ENCODE data around the gene ARHGAP5.

ARHGAP5 gene

GRCh38 chr14:32055175-32055574, 21.9 kb upstream of the ARHGAP5 start:
- H3K4me3 ChIP-seq (ENCODE audit: low read depth in 1 of 2, low read length in 2 of 2) = no peak overlapping the region

GRCh38 chr14:32059702-32060101, 17.4 kb upstream of the ARHGAP5 start:
- Histone ChIP-seq H3K4me1 (ENCODE audit: control insufficient read depth in 1 of 2, insufficient read depth in 2 of 2, low read length in 2 of 2) (no peaks in the 10 kb centered on the region), H3K4me3 (ENCODE audit: low read depth in 1 of 2, low read length in 2 of 2) (no peak overlapping the region), H3K9me3 (ENCODE audit: control insufficient read depth in 1 of 2, low read length in 2 of 2) (no peaks in the 10 kb centered on the region), H3K27ac (ENCODE audit: low read length) (no peak overlapping the region), H3K27me3 (ENCODE audit: low read depth, low read length) (no peaks in the 10 kb centered on the region), H3K36me3 (ENCODE audit: control insufficient read depth in 1 of 2, insufficient read depth in 2 of 2, low read length in 2 of 2) (no peaks in the 10 kb centered on the region)

More at GRCh38 chr14:32055175-32055574, 21.9 kb upstream of the ARHGAP5 start:
- no peaks in the 10 kb centered on the region for H3K27me3 ChIP-seq (ENCODE audit: low read depth, low read length)
- H3K9me3 ChIP-seq (ENCODE audit: control insufficient read depth in 1 of 2, low read length in 2 of 2) = no peaks in the 10 kb centered on the region
- no peaks in the 10 kb centered on the region for H3K36me3 ChIP-seq (ENCODE audit: control insufficient read depth in 1 of 2, insufficient read depth in 2 of 2, low read length in 2 of 2)
- H3K4me1 ChIP-seq (ENCODE audit: control insufficient read depth in 1 of 2, insufficient read depth in 2 of 2, low read length in 2 of 2) = no peaks in the 10 kb centered on the region
- H3K27ac ChIP-seq (ENCODE audit: low read length) = no peak overlapping the region

- Histone ChIP-seq H3K4me1 (ENCODE audit: control insufficient read depth in 1 of 2, insufficient read depth in 2 of 2, low read length in 2 of 2) (no peaks in the 10 kb centered on the region), H3K27ac (ENCODE audit: low read length) (no peak overlapping the region), H3K9me3 (ENCODE audit: control insufficient read depth in 1 of 2, low read length in 2 of 2) (no peaks in the 10 kb centered on the region), H3K4me3 (ENCODE audit: low read depth in 1 of 2, low read length in 2 of 2) (no peak overlapping the region), H3K36me3 (ENCODE audit: control insufficient read depth in 1 of 2, insufficient read depth in 2 of 2, low read length in 2 of 2) (no peaks in the 10 kb centered on the region), H3K27me3 (ENCODE audit: low read depth, low read length) (no peaks in the 10 kb centered on the region)
Observed at GRCh38 chr14:32064931-32065330, 12.2 kb upstream of the ARHGAP5 start.

DNA sequence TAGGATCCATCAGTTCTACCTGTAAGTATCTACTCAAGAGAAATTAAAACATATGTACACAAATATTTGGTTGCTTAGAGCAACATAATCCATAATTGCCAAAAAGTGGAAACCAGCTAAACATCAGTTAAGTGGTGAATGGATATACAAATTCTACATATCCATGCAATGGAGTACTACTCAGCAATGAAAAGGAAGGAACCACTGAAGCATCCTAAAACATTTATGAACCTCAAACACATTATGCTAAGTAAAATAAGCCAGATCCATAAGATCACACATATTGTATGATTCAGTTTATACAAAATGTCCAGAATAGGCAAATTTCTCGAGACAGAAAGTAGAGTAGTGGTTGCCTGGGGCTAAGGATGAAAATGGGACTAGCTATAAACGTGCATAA, 8.4 kb upstream of the ARHGAP5 start:
- Histone ChIP-seq H3K27ac (ENCODE audit: low read length) (no peak overlapping the region), H3K36me3 (ENCODE audit: control insufficient read depth in 1 of 2, insufficient read depth in 2 of 2, low read length in 2 of 2) (no peaks in the 10 kb centered on the region), H3K9me3 (ENCODE audit: control insufficient read depth in 1 of 2, low read length in 2 of 2) (no peaks in the 10 kb centered on the region), H3K27me3 (ENCODE audit: low read depth, low read length) (no peaks in the 10 kb centered on the region), H3K4me1 (ENCODE audit: control insufficient read depth in 1 of 2, insufficient read depth in 2 of 2, low read length in 2 of 2) (no peaks in the 10 kb centered on the region), H3K4me3 (ENCODE audit: low read depth in 1 of 2, low read length in 2 of 2) (no peak overlapping the region)

GRCh38 chr14:32070282-32070681, 6.8 kb upstream of the ARHGAP5 start:
- Histone ChIP-seq H3K4me3 (ENCODE audit: low read depth in 1 of 2, low read length in 2 of 2) (no peak overlapping the region), H3K27me3 (ENCODE audit: low read depth, low read length) (no peaks in the 10 kb centered on the region), H3K4me1 (ENCODE audit: control insufficient read depth in 1 of 2, insufficient read depth in 2 of 2, low read length in 2 of 2) (peaks cover 3 to 12% of the 10 kb centered on the region in 2 donors), H3K9me3 (ENCODE audit: control insufficient read depth in 1 of 2, low read length in 2 of 2) (no peaks in the 10 kb centered on the region), H3K27ac (ENCODE audit: low read length) (no peak overlapping the region), H3K36me3 (ENCODE audit: control insufficient read depth in 1 of 2, insufficient read depth in 2 of 2, low read length in 2 of 2) (no peaks in the 10 kb centered on the region)

- peaks cover 0 to 4% of the 10 kb centered on the region in 2 donors for H3K36me3 ChIP-seq (ENCODE audit: control insufficient read depth in 1 of 2, insufficient read depth in 2 of 2, low read length in 2 of 2)
- no peak overlapping the region for H3K4me3 ChIP-seq (ENCODE audit: low read depth in 1 of 2, low read length in 2 of 2)
- H3K27ac ChIP-seq (ENCODE audit: low read length) = no peak overlapping the region
Observed at GRCh38 chr14:32072676-32073075, 4.4 kb upstream of the ARHGAP5 start.

DNA sequence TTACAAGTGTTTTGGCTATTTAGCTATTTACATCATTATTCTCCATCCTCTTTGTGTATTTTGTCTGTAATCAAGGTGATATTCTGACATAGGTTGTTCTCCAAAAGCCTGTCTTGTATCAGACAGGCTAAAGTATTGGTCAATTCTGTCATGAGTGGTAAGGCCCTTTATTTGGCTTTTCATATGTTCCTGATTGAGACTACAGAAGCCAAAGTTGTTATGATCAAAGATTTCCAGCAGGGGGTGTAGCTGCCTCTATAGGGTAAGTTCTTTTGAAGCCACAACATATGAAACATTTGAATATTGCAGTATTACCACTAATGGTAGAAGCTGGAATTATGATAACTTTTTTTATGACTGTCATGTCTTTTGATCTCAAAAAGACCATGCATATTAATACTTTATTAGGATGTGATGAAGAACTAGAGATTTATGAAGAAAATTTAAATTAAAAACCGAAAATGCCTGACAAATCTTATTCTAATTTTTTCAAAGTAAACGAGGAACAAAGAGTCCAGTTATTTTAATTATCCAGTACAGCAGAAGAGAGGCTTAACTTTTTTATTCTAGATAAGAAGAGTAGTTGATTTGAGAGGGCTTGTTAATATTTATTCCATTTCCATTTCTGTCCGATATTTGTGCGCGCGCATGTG, 3.4 kb upstream of the ARHGAP5 start:
- Histone ChIP-seq H3K4me1 (ENCODE audit: control insufficient read depth in 1 of 2, insufficient read depth in 2 of 2, low read length in 2 of 2) (peaks cover 3 to 12% of the 10 kb centered on the region in 2 donors), H3K4me3 (ENCODE audit: low read depth in 1 of 2, low read length in 2 of 2) (no peak overlapping the region), H3K9me3 (ENCODE audit: control insufficient read depth in 1 of 2, low read length in 2 of 2) (no peaks in the 10 kb centered on the region), H3K36me3 (ENCODE audit: control insufficient read depth in 1 of 2, insufficient read depth in 2 of 2, low read length in 2 of 2) (peaks cover 0 to 4% of the 10 kb centered on the region in 2 donors), H3K27me3 (ENCODE audit: low read depth, low read length) (no peaks in the 10 kb centered on the region), H3K27ac (ENCODE audit: low read length) (no peak overlapping the region)

More at GRCh38 chr14:32072676-32073075, 4.4 kb upstream of the ARHGAP5 start:
- H3K27me3 ChIP-seq (ENCODE audit: low read depth, low read length) = no peaks in the 10 kb centered on the region
- peaks cover 3 to 12% of the 10 kb centered on the region in 2 donors for H3K4me1 ChIP-seq (ENCODE audit: control insufficient read depth in 1 of 2, insufficient read depth in 2 of 2, low read length in 2 of 2)
- no peaks in the 10 kb centered on the region for H3K9me3 ChIP-seq (ENCODE audit: control insufficient read depth in 1 of 2, low read length in 2 of 2)

DNA sequence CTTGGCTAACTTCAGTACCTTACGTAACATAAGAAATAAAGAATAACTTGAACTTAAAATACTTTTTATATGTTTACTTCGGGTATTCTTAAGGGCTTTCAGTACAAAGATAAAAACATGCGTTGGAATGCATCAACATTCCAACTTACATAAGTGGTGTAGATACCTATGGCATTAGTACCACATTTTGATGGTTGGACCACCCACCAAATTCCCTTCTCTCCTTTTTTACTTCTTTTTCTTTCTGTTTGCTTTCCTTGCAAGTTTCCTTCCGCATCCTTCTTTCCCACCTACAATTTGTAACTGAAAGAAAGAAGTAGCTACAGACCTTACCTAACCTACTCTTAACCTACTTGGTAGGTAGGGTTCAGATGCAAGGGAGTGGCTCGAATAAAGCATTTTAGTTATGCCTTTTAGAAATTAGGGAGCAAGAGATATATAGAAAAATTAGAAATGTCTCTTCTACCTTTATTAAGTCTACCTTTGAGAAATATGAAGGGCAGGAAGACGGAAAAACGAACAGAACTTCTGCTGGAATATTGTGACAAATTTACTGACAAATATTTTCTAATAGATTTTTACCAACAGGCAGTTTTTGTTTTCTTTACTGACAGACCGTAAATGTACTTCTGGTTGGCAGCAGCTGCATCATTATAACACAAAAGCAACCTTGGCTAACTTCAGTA, 2.1 kb upstream of the ARHGAP5 start:
- H3K27me3 ChIP-seq (ENCODE audit: low read depth, low read length) = no peaks in the 10 kb centered on the region
- peak overlapping the region; percentile 99 for H3K27ac ChIP-seq (ENCODE audit: low read length)
- H3K4me1 ChIP-seq (ENCODE audit: control insufficient read depth in 1 of 2, insufficient read depth in 2 of 2, low read length in 2 of 2) = peaks cover 9 to 12% of the 10 kb centered on the region in 2 donors
- H3K36me3 ChIP-seq (ENCODE audit: control insufficient read depth in 1 of 2, insufficient read depth in 2 of 2, low read length in 2 of 2) = peaks cover 0 to 4% of the 10 kb centered on the region in 2 donors
- H3K4me3 ChIP-seq (ENCODE audit: low read depth in 1 of 2, low read length in 2 of 2) = peak overlapping the region; percentile 42 to 100
- H3K9me3 ChIP-seq (ENCODE audit: control insufficient read depth in 1 of 2, low read length in 2 of 2) = no peaks in the 10 kb centered on the region

DNA sequence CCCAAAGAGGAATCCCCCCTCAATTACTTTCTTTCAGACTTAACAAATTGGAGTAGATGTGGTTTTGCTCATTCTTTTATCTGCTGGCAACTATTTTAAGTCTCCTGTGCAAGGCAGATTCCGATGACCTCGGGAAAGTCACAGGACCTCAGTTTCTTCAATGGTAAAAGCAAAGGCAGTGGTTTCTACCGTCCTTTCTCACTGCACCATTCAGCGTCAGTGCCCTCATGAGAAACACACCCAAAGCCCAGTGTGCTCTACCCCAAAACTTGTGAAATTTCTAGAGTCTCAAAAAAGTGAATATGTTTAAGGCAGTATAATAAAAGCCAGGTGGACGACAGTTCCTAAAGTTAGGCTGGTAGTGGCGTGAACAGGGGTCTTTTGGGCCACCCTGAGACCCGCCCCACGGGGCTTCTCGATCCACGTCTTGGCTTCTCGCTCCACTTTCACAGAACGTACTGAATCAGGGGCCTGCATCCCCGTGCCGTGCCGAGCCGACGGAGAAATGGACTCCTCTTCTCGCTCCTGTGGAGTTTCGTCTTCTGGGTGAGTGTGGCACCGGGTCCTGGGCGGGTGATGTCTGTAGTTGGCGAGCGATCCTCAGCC, 1.3 kb upstream of the ARHGAP5 start:
- Histone ChIP-seq H3K4me1 (ENCODE audit: control insufficient read depth in 1 of 2, insufficient read depth in 2 of 2, low read length in 2 of 2) (peaks cover 14 to 16% of the 10 kb centered on the region in 2 donors), H3K9me3 (ENCODE audit: control insufficient read depth in 1 of 2, low read length in 2 of 2) (no peaks in the 10 kb centered on the region), H3K36me3 (ENCODE audit: control insufficient read depth in 1 of 2, insufficient read depth in 2 of 2, low read length in 2 of 2) (peaks cover 0 to 4% of the 10 kb centered on the region in 2 donors), H3K27ac (ENCODE audit: low read length) (peak overlapping the region; percentile 99), H3K4me3 (ENCODE audit: low read depth in 1 of 2, low read length in 2 of 2) (peak overlapping the region; percentile 74 to 100), H3K27me3 (ENCODE audit: low read depth, low read length) (no peaks in the 10 kb centered on the region)

DNA sequence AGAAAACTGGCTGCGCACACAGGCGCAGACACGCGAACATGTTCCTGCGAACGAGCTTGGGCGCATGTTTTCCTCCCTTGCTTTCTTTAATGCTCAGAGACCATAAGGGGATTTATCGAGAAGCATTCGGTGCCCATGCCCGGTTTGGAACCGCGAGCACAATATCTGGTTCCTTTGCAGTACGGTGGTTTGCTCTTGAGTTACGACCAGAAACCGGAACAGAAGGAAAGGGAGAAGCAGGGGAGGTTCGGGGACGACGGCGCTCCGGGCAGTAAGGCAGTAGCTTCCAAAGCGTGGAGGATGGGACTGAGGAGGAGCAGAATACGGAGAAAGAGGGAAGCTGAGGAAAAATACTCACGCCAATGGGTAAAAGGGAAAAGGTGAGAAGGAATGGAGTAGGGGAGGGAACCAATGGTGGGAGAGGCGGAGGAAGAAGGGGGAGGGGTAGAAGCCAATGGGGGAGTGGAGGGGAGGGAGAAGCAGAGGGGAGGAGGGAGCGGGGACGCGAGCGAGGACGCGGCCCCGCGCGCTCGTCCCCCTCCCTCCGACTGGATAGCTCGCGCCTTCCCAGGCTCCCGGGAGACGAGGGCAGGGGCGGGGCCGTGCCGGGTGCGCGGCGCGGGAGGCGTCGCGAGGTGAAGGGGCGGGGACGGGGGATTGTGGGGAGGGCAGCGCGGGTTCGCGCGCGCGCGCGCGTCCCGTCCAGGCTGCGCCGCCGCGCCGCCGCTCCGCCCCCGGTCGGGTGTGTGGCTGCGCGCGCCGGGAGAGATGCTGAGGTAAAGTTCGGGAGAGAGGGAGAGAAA, 625 bp upstream of the ARHGAP5 start:
- peak overlapping the region; percentile 74 to 100 for H3K4me3 ChIP-seq (ENCODE audit: low read depth in 1 of 2, low read length in 2 of 2)
- peaks cover 15 to 16% of the 10 kb centered on the region in 2 donors for H3K4me1 ChIP-seq (ENCODE audit: control insufficient read depth in 1 of 2, insufficient read depth in 2 of 2, low read length in 2 of 2)
- H3K9me3 ChIP-seq (ENCODE audit: control insufficient read depth in 1 of 2, low read length in 2 of 2) = no peaks in the 10 kb centered on the region
- no peaks in the 10 kb centered on the region for H3K27me3 ChIP-seq (ENCODE audit: low read depth, low read length)
- H3K36me3 ChIP-seq (ENCODE audit: control insufficient read depth in 1 of 2, insufficient read depth in 2 of 2, low read length in 2 of 2) = peaks cover 0 to 4% of the 10 kb centered on the region in 2 donors
- peak overlapping the region; percentile 99 for H3K27ac ChIP-seq (ENCODE audit: low read length)

All from muscle layer of duodenum (tissue), 2 donors.